ENCODE results near the gene HOXA13.
A peak's percentile ranks its signal among the peaks of the same experiment; 100 is the strongest.

DNA sequence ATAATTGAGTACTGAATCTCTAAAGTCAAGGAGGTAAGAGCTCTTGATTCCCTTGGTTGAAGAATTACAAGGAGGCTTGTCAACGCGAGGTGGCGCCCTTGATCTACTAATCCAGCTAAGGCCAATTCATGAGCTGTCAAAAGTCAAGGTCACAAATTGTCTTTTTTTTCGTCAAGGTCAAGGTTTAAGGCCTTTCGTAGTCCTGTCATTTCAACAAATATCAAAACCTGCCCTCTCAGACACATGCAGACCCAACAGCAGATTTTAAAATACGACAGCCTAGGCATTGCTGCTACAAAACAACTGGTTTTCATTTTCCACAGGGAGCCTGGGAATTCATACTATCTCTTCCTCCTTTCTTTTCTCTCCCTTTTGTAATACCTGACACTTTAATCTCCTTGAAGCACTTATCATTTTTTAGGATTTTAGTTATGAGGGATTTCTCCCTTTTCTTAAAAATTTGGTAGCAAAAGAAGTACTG lies 3.6 kb downstream of the HOXA13 start:
- no peak for TF ChIP-seq ETV6 (conservative IDR thresholded peaks at IDR 0.05 in 1 of 2, IDR thresholded peaks at IDR 0.05 in 1 of 2; ENCODE audit: borderline replicate concordance in 1 of 2, low read depth in 1 of 2)
- TF ChIP-seq NBN (IDR thresholded peaks at IDR 0.05) = no peak
- no peak for TF ChIP-seq POLR2A (IDR thresholded peaks at IDR 0.05; ENCODE audit: low read depth, low read length)
- TF ChIP-seq SMAD1 (IDR thresholded peaks at IDR 0.05; ENCODE audit: low read depth, partially characterized antibody) = no peak
- TF ChIP-seq RBBP5 (conservative IDR thresholded peaks at IDR 0.05) = no peak
- TF ChIP-seq CTCF (IDR thresholded peaks at IDR 0.05 in 2 of 3, conservative IDR thresholded peaks at IDR 0.05 in 1 of 3; ENCODE audit: control insufficient read depth in 2 of 3, extremely low read depth in 1 of 3, insufficient read depth in 1 of 3, low read depth in 3 of 3, low read length in 3 of 3) = peak; percentile 70 to 89 (median 74)
- TF ChIP-seq ZNF274 (IDR thresholded peaks at IDR 0.05; ENCODE audit: insufficient read depth, insufficient read length) = no peak
- TF ChIP-seq HDAC6 (IDR thresholded peaks at IDR 0.05; ENCODE audit: unreplicated experiment) = no peak
